ENCODE data around the gene XPO6.

The XPO6 gene

DNA sequence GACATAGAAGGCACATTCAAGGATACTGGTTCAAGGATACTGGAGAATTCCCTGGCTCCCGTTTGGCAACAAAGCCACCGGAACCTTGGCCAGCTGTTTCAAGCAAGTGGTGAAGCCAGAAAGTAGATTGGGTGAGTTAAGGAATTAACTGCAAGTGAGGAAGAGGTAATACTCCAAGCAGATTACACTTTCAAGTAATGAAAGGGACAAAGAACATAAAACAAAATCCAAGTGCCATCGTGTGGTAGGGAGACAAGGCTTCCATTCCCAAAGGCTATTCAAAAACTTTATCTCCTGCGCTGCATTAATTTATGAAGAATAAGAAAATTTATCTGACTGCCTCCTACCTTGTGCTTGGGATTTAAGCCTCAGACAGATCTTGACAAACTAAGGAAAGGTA, 27.8 kb downstream of the XPO6 start:
- no peak for DNase-seq (ENCODE audit: extremely low read depth, low read depth)
- TF ChIP-seq, protein P1, sequence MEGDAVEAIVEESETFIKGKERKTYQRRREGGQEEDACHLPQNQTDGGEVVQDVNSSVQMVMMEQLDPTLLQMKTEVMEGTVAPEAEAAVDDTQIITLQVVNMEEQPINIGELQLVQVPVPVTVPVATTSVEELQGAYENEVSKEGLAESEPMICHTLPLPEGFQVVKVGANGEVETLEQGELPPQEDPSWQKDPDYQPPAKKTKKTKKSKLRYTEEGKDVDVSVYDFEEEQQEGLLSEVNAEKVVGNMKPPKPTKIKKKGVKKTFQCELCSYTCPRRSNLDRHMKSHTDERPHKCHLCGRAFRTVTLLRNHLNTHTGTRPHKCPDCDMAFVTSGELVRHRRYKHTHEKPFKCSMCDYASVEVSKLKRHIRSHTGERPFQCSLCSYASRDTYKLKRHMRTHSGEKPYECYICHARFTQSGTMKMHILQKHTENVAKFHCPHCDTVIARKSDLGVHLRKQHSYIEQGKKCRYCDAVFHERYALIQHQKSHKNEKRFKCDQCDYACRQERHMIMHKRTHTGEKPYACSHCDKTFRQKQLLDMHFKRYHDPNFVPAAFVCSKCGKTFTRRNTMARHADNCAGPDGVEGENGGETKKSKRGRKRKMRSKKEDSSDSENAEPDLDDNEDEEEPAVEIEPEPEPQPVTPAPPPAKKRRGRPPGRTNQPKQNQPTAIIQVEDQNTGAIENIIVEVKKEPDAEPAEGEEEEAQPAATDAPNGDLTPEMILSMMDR (IDR thresholded peaks at IDR 0.05; ENCODE audit: low read depth, low read length): no peak

DNA sequence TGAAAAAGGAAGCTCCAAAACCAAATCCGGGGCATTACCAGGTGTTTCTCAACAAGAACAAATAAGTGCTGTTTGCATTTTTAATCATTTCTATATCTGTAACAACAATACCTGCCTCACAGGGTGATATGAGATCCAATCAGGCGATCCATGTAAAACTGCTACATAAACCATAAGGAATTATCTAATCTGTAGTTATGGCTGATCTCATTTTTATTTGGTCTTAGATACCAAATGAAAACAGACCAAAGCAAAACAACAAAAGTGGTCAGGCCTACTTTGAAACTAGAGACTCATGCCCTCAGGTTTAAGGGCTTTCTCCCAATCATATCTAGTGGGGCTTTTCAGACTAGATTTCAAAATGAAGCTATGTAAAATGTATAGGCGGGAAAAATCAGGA, 28.3 kb downstream of the XPO6 start:
- no peak for DNase-seq (ENCODE audit: extremely low read depth, low read depth)
- TF ChIP-seq, protein P1 (IDR thresholded peaks at IDR 0.05; ENCODE audit: low read depth, low read length): no peak

DNA sequence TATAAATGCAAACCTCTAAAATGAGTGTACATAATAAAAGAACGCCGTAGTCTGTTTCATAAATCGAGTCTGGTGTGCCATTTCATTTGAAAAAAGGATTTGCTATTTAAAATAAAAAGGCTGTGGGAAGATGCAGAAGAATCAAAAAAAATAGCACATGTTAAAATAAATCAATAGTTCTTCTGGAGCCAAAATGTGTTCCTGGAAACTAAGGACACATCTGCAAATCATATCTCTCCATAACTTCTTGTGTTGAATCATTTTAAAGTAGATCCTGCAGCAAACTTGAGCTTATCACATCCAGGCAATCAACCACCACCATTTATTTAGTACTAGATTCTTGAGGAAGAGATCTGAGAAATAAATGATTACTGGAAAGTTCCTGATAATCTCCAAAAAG, 29.0 kb downstream of the XPO6 start:
- TF ChIP-seq, protein P1 (IDR thresholded peaks at IDR 0.05; ENCODE audit: low read depth, low read length): no peak

DNA sequence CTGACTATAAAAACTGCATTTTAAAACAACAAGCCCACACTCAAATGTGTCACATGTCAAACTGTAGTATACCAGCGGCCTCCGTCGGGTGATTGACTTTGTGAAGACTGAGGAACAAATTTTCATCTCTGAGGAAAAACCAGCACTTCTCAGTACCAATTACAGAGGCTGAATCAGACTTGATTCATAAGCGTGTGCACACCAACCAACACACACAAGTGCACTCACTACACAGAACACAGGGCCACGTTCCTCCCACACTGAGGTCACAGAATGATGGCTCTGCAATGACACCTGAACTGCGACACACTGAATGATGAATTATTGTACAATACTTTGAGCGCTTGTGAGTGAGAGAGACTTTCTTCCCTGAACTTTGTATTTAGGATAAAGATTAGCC, 29.6 kb downstream of the XPO6 start:
- TF ChIP-seq, protein P1 (IDR thresholded peaks at IDR 0.05; ENCODE audit: low read depth, low read length): no peak
- DNase-seq (ENCODE audit: extremely low read depth, low read depth): no peak

More for the DNA sequence above, 29.0 kb downstream of the XPO6 start:
- DNase-seq (ENCODE audit: extremely low read depth, low read depth): no peak

DNA sequence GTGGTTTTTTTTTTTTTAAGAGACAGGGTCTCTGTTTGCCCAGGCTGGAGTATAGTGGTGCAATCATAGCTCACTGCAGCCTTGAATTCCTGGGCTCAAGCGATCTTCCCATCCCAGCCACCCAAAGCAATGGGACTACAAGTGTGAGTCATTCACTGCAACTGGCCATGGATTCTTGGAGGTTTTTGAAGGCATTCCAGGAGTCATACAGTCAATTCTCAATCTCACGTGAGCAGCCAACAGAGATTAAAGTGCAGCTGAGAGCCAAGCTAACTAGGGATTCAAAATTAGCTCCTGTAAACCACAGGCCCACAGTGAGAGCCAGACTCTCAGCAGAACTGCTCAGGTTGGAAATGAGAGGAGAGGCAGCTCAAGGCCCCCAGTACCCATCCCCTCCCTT, 30.2 kb downstream of the XPO6 start:
- peak; percentile 75 for DNase-seq (ENCODE audit: extremely low read depth, low read depth)
- TF ChIP-seq, protein P1 (IDR thresholded peaks at IDR 0.05; ENCODE audit: low read depth, low read length): no peak

DNA sequence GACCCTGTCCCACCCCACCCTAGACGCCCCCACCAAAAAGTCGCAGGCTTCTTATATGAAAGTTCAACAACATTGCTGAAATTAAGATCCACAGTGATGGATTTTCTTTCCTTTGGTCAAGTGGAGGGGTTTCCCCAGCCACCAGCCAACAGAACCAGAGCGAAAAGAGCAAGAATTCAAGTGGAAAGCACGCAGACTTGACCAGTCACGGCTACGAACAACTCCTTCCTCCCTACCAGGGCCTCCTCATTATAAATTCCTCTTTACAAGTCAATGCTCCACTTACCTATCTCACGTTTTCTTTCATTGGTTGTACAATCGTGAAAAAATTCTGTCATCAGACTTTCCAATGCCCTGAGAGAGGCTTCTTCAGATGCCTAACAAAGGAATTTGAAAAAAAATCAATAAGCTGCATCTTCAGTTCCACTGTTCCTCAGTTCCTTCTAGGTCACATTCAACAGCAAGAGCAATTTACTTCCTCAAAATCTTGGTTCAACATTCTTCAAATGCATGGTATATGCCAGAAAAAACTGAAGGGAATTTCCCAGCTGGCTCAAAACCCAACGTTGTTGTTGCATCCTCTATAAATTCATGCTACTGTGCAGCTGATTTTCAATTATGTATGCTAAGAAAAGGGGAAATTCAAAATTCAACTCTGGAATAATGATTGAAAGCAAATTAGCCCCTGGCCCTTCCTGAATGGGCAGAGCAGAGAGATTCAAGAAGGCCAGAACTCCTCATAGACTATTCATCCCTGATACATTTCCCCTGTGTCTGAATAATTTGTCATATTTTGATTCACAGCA, 30.9 kb downstream of the XPO6 start:
- no peak for DNase-seq (ENCODE audit: extremely low read depth, low read depth)
- TF ChIP-seq, protein P1 (IDR thresholded peaks at IDR 0.05; ENCODE audit: low read depth, low read length): no peak

DNA sequence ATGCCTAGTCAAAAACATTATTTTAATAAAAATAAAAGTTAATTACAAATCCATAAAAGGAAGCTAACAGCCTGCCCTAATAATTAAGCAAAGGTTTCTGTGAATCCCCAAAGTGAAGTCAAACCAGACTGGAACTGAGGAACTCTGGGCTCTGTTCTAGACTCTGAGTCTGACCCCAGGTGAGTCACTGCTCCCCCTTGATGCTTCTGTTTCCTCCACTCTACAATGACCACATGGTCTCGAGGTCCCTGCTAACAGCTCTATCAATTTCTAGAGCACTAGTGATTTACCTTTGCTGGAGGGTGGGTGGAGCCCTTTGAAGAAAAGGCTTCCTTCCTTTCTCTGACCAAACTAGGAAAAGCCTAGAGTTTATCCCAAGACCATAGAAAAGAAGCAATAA, 32.4 kb downstream of the XPO6 start:
- TF ChIP-seq, protein P1 (IDR thresholded peaks at IDR 0.05; ENCODE audit: low read depth, low read length): no peak
- no peak for DNase-seq (ENCODE audit: extremely low read depth, low read depth)
